GM12878 (cell line): ENCODE data around the gene LIMD2. TPM values are rescaled to one million over a fixed set of nuclear protein-coding genes. Genes with fewer than 3 reads are reported as not detected.

Experiments used
- ATAC-seq: fragments of 200-7000 bp; cut with Tn5 transposase; 3 replicates; pipeline ENCODE4 v1.9.1; 2020; ENCODE audit warnings: mild to moderate bottlenecking, moderate library complexity
- BruUV-seq: library from RNA; stranded (reverse); fragments of 400-500 nt; replicated peaks from 2 replicates; lab custom pipeline; 2021; lab: Mats Ljungman, UMichigan
- CTCF ChIA-PET: fragments of 300-600 bp; sonication (Branson Sonifier 250); formaldehyde crosslinking; extraction: SDS; loops from one replicate; lab custom pipeline; 2021; ENCODE audit warnings: inconsistent platforms; lab: Yijun Ruan, JAX
- POLR2A ChIA-PET: fragments of 350-600 bp; formaldehyde crosslinking; extraction: SDS; loops from one replicate; lab custom pipeline; 2021; ENCODE audit warnings: inconsistent platforms; lab: Charles Lee
- RAD21 ChIA-PET: fragments of 300-600 bp; sonication (Branson Sonifier 250); formaldehyde crosslinking; loops from one replicate; lab custom pipeline; 2023; ENCODE audit warnings: antibody characterized with exemption; ENCODE audit not compliant: unreplicated experiment; lab: Charles Lee
- SMC1A ChIA-PET: fragments of 300-600 bp; sonication (Branson Sonifier 250); formaldehyde crosslinking; loops from one replicate; lab custom pipeline; 2023; ENCODE audit not compliant: unreplicated experiment, uncharacterized antibody; lab: Charles Lee
- DNase-seq: peaks from one replicate; pipeline ENCODE4 v3.0.0-alpha.2; 2011; ENCODE audit warnings: low read depth, low spot score
- FAIRE-seq: peaks from 3 replicates; lab custom pipeline; 2011; peaks lifted over from hg19 to GRCh38; lab: Jason Lieb, UNC
- H2AFZ ChIP-seq: 2 replicates; pipeline ENCODE4 v1.6.0; 2011; ENCODE audit warnings: low read depth, low read length, control low read depth; ENCODE audit not compliant: control insufficient read depth
- H3K27ac ChIP-seq: 2 replicates; pipeline ENCODE4 v1.5.1; 2011; ENCODE audit warnings: control low read depth; ENCODE audit not compliant: control insufficient read depth, insufficient read depth
- H3K27me3 ChIP-seq, 2 experiments: replicated peaks in 1 of 2; 2 replicates each; pipeline versions ENCODE4 v1.6.0 to v1.6.1; 2011; ENCODE audit warnings: low read length in 1 of 2; ENCODE audit not compliant: control insufficient read depth in 2 of 2, insufficient read depth in 2 of 2
- H3K36me3 ChIP-seq, 2 experiments: 2 replicates each; pipeline ENCODE4 v1.5.1; 2011; ENCODE audit warnings: low read length in 1 of 2; ENCODE audit not compliant: control insufficient read depth in 2 of 2, insufficient read depth in 2 of 2
- H3K4me1 ChIP-seq: 2 replicates; pipeline ENCODE4 v1.6.1; 2011; ENCODE audit warnings: mild to moderate bottlenecking, low read length, moderate library complexity, mixed read lengths; ENCODE audit not compliant: control insufficient read depth, insufficient read depth
- H3K4me2 ChIP-seq: 2 replicates; pipeline ENCODE4 v1.6.0; 2011; ENCODE audit warnings: control low read depth; ENCODE audit not compliant: control insufficient read depth, insufficient read depth
- H3K4me3 ChIP-seq: fragments of 200-600 bp; sonication (generic); 2 replicates; pipeline ENCODE4 v1.5.1; 2016
- H3K79me2 ChIP-seq: 2 replicates; pipeline ENCODE4 v1.6.0; 2011; ENCODE audit warnings: low read length; ENCODE audit not compliant: control insufficient read depth, insufficient read depth
- H3K9ac ChIP-seq: 2 replicates; pipeline ENCODE4 v1.8.0; 2011; ENCODE audit warnings: low read length, control low read depth, mixed read lengths; ENCODE audit not compliant: control insufficient read depth, insufficient read depth
- H3K9me3 ChIP-seq: replicated peaks from 3 replicates; pipeline ENCODE4 v1.5.1; 2011; ENCODE audit warnings: mild to moderate bottlenecking, low read length; ENCODE audit not compliant: control insufficient read depth, insufficient read depth
- H4K20me1 ChIP-seq: 2 replicates; pipeline ENCODE4 v1.6.0; 2011; ENCODE audit not compliant: control insufficient read depth, insufficient read depth
- EGR1 ChIP-seq, 2 experiments: IDR thresholded peaks; 1 replicate in 1 of 2; 2 replicates in 1 of 2; pipeline ENCODE4 v1.6.1; 2011 to 2012; ENCODE audit warnings: low read depth in 2 of 2, low read length in 2 of 2, borderline replicate concordance in 1 of 2, mild to moderate bottlenecking in 1 of 2, moderate library complexity in 1 of 2
- GATAD2B ChIP-seq: fragments of 450-650 bp; conservative IDR thresholded peaks from 2 replicates; pipeline ENCODE4 v1.6.1; 2017; ENCODE audit warnings: low read depth, mild to moderate bottlenecking, moderate library complexity
- NR2F1 ChIP-seq: fragments of 450-650 bp; conservative IDR thresholded peaks from 2 replicates; pipeline ENCODE4 v1.6.1; 2017; ENCODE audit warnings: mild to moderate bottlenecking
- POLR2A ChIP-seq: IDR thresholded peaks from 2 replicates; pipeline ENCODE4 v1.6.1; 2011; ENCODE audit warnings: low read depth, mild to moderate bottlenecking, low read length
- POLR2AphosphoS2 ChIP-seq: IDR thresholded peaks from 2 replicates; pipeline ENCODE4 v1.6.1; 2011; ENCODE audit warnings: low read depth, mild to moderate bottlenecking, low read length, improper control_type of control experiment, moderate library complexity
- SMAD5 ChIP-seq: IDR thresholded peaks from 2 replicates; pipeline ENCODE4 v1.6.1; 2016; ENCODE audit warnings: antibody characterized with exemption, low read depth
- SMARCA5 ChIP-seq: fragments of 450-650 bp; IDR thresholded peaks from 2 replicates; pipeline ENCODE4 v1.6.1; 2017; ENCODE audit warnings: mild to moderate bottlenecking
- ZSCAN29 ChIP-seq: fragments of 450-650 bp; IDR thresholded peaks from 2 replicates; pipeline ENCODE4 v1.6.1; 2017; ENCODE audit warnings: mild to moderate bottlenecking, moderate library complexity
- WGBS: methylation state at CpG from one replicate; pipeline ENCODE4 v1.1.6; 2016; ENCODE audit warnings: low lambda C conversion rate; ENCODE audit not compliant: insufficient replicate concordance, insufficient coverage; ENCODE audit errors: missing lambda C conversion rate; 5-methylcytosine and 5-hydroxymethylcytosine counted together
- in situ Hi-C: fragments of 300-500 bp; cut with MboI; formaldehyde crosslinking; loops from 9 replicates; pipeline ENCODE4 v1.14.3; 2018; ENCODE audit warnings: mixed read lengths
- intact Hi-C: fragments of 100-400 bp; cut with micrococcal nuclease; formaldehyde crosslinking; loops from one replicate; pipeline ENCODE4 v1.14.2; 2022; ENCODE audit not compliant: unreplicated experiment
- polyA plus RNA-seq, 11 experiments: library from polyadenylated mRNA; depleted of rRNA in 4 of 11; unstranded in 6 of 11; stranded (reverse) in 5 of 11; fragments of >200 nt; fragmentation: Nextera tagmentation in 4 of 11; fragmentation: Illumina TruSeq in 1 of 11; extraction: Ambion mirVana in 4 of 11; extraction: Trizol in 1 of 11; gene quantifications; 1 replicate in 1 of 11; 2 replicates in 10 of 11; pipeline versions ENCODE4 v1.2.1 to v1.2.3, GENCODE V29; 2011 to 2016; ENCODE audit warnings: inconsistent platforms in 2 of 11, missing spikeins in 2 of 11, low read depth in 1 of 11
- total RNA-seq, 4 experiments: library from RNA; depleted of rRNA in 3 of 4; stranded (reverse); fragments of >200 nt in 3 of 4; fragmentation: Illumina TruSeq in 1 of 4; extraction: Trizol in 1 of 4; gene quantifications; 2 replicates each; pipeline versions ENCODE4 v1.2.1 to v1.2.3, GENCODE V29; 2013 to 2021
- TF ChIP-seq, protein P1 (sequence below): IDR thresholded peaks from 2 replicates; pipeline ENCODE4 v1.6.1; 2012; ENCODE audit warnings: low read length, inconsistent platforms
- TF ChIP-seq, protein P2 (sequence below): fragments of 450-650 bp; IDR thresholded peaks from 2 replicates; pipeline ENCODE4 v1.6.1; 2016; ENCODE audit warnings: mild to moderate bottlenecking
- TF ChIP-seq, protein P3 (sequence below): IDR thresholded peaks from 2 replicates; pipeline ENCODE4 v1.6.1; 2012; ENCODE audit warnings: low read depth, low read length, improper control_type of control experiment
- TF ChIP-seq, protein P4 (sequence below): IDR thresholded peaks from 2 replicates; pipeline ENCODE4 v1.6.1; 2012; ENCODE audit warnings: mild to moderate bottlenecking, low read depth, low read length

LIMD2 gene
- total and polyA plus RNA-seq, 10 of the 15 experiments (the other 5 are each of a cell fraction or from before 2014, with no cell fraction given) = 1.1 to 339 (median 181) TPM

DNA sequence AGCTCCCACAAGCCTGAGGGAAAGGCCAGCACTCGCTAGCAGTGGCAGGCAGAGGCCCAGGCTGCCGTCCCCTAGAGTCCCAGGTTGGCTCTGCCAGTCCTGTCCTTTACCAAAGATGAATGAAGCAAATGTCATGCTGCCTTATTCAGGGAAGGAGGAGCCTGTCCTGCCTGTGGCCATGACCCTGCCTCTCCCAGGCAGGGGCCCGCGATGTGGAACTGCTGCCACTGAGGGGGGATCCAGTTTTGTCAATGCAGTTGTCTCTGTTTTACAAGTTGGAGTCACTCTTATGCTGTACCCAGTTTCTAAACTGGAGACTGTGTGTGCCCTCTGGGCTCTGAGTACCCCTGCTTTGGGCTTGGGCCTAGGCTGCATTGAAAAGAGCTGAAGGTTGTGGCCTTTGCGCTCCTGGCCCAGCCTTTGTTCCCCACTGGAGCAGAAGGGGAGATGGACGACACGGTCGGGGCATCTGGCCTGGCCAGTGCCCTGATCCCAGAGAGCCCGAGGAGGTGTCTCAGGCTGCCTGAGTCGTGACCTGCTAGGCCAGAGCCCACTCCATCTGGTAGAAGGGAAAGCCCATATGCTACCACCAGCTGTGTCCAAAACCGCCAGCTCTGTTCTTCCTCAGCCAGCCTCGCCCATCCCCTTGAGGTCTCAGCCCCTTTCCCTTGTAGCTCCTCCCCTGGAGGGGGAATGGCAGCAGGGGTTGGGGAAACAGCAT lies 5.5 kb downstream of the LIMD2 start:
- Histone ChIP-seq H3K79me2 (peaks cover 29% of the 10 kb centered on the region), H3K36me3 (peaks cover 14 to 28% of the 10 kb centered on the region in 2 experiments; a peak in 3 of 4 replicates), H3K9ac (no peak overlapping the region), H3K27ac (peak overlapping the region; percentile 8; the same call in 1 of the 2 replicates), H4K20me1 (no peaks in the 10 kb centered on the region), H2AFZ (no peak overlapping the region), H3K9me3 (no peaks in the 10 kb centered on the region), H3K4me2 (no peak overlapping the region), H3K4me3 (no peak overlapping the region), H3K4me1 (peaks cover 27% of the 10 kb centered on the region), H3K27me3 (no peaks in the 10 kb centered on the region)
- in situ Hi-C loops = no loop called here
- ChIA-PET RAD21 (interaction anchor here (0.6 to 2.1 kb wide), 7 partner anchors 46 to 269 kb away, joined by 3 to 8 read pairs (median 4); partner anchors contain the start of genes CCDC47 and MAP3K3), POLR2A (interaction anchor here (0.6 to 2.1 kb wide), 11 partner anchors 8 to 703 kb away, joined by 3 to 11 read pairs (median 5); partner anchors contain the start of genes CCDC47 and DDX42), SMC1A (interaction anchor here (1.3 kb wide), 1 partner anchor 72 kb away, joined by 4 read pairs; the partner anchor contains the start of gene MAP3K3), CTCF (interaction anchor here (0.8 to 3.3 kb wide), 8 partner anchors 11 to 196 kb away, joined by 3 to 12 read pairs (median 4); no protein-coding TSS in a partner anchor)
- 68% methylated on average over 12 of the region's 12 CpGs for WGBS
- intact Hi-C loops = loop anchor here (10.0 kb wide), 2 partner anchors 140 to 270 kb away; partner anchors contain the start of gene DCAF7
- DNase-seq (no peak), ATAC-seq (no peak), FAIRE-seq (peak; percentile 18)
- TF ChIP-seq NR2F1 (no peak), SMARCA5 (no peak), GATAD2B (no peak), SMAD5 (0 out of 2 replicates have a peak, but pooled peaks have one; percentile 29), POLR2AphosphoS2 (peak; percentile 75), ZSCAN29 (no peak), EGR1 (IDR thresholded peaks at IDR 0.05; ENCODE audit: borderline replicate concordance in 1 of 2, low read depth in 2 of 2, low read length in 2 of 2) (no peak), POLR2A (peak; percentile 73)
- TF ChIP-seq, protein P1, sequence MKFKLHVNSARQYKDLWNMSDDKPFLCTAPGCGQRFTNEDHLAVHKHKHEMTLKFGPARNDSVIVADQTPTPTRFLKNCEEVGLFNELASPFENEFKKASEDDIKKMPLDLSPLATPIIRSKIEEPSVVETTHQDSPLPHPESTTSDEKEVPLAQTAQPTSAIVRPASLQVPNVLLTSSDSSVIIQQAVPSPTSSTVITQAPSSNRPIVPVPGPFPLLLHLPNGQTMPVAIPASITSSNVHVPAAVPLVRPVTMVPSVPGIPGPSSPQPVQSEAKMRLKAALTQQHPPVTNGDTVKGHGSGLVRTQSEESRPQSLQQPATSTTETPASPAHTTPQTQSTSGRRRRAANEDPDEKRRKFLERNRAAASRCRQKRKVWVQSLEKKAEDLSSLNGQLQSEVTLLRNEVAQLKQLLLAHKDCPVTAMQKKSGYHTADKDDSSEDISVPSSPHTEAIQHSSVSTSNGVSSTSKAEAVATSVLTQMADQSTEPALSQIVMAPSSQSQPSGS = 0 out of 2 replicates have a peak, but pooled peaks have one; percentile 9
- TF ChIP-seq, protein P2, sequence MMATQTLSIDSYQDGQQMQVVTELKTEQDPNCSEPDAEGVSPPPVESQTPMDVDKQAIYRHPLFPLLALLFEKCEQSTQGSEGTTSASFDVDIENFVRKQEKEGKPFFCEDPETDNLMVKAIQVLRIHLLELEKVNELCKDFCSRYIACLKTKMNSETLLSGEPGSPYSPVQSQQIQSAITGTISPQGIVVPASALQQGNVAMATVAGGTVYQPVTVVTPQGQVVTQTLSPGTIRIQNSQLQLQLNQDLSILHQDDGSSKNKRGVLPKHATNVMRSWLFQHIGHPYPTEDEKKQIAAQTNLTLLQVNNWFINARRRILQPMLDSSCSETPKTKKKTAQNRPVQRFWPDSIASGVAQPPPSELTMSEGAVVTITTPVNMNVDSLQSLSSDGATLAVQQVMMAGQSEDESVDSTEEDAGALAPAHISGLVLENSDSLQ = no peak
- TF ChIP-seq, protein P3, sequence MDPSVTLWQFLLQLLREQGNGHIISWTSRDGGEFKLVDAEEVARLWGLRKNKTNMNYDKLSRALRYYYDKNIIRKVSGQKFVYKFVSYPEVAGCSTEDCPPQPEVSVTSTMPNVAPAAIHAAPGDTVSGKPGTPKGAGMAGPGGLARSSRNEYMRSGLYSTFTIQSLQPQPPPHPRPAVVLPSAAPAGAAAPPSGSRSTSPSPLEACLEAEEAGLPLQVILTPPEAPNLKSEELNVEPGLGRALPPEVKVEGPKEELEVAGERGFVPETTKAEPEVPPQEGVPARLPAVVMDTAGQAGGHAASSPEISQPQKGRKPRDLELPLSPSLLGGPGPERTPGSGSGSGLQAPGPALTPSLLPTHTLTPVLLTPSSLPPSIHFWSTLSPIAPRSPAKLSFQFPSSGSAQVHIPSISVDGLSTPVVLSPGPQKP = no peak
- TF ChIP-seq, protein P4, sequence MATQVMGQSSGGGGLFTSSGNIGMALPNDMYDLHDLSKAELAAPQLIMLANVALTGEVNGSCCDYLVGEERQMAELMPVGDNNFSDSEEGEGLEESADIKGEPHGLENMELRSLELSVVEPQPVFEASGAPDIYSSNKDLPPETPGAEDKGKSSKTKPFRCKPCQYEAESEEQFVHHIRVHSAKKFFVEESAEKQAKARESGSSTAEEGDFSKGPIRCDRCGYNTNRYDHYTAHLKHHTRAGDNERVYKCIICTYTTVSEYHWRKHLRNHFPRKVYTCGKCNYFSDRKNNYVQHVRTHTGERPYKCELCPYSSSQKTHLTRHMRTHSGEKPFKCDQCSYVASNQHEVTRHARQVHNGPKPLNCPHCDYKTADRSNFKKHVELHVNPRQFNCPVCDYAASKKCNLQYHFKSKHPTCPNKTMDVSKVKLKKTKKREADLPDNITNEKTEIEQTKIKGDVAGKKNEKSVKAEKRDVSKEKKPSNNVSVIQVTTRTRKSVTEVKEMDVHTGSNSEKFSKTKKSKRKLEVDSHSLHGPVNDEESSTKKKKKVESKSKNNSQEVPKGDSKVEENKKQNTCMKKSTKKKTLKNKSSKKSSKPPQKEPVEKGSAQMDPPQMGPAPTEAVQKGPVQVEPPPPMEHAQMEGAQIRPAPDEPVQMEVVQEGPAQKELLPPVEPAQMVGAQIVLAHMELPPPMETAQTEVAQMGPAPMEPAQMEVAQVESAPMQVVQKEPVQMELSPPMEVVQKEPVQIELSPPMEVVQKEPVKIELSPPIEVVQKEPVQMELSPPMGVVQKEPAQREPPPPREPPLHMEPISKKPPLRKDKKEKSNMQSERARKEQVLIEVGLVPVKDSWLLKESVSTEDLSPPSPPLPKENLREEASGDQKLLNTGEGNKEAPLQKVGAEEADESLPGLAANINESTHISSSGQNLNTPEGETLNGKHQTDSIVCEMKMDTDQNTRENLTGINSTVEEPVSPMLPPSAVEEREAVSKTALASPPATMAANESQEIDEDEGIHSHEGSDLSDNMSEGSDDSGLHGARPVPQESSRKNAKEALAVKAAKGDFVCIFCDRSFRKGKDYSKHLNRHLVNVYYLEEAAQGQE = no peak
- no TSS peak for BruUV-seq
